Upper lobe of right lung (tissue), 1 donor: ENCODE results near the gene RUNX1. TPM values are rescaled to one million over a fixed set of nuclear protein-coding genes. Genes with fewer than 3 reads are reported as not detected.

Source experiments
- ATAC-seq: fragments of 200-7000 bp; cut with Tn5 transposase; one replicate; pipeline ENCODE4 v1.9.1; 2020; ENCODE audit warnings: mild to moderate bottlenecking, moderate library complexity
- DNase-seq: peaks from one replicate; pipeline ENCODE4 v3.0.0-alpha.2; 2020
- H3K27ac ChIP-seq: fragments of 200-600 bp; one replicate; pipeline ENCODE4 v1.8.0; 2022
- H3K27me3 ChIP-seq: fragments of 200-600 bp; one replicate; pipeline ENCODE4 v1.8.0; 2022; ENCODE audit warnings: mild to moderate bottlenecking
- H3K36me3 ChIP-seq: fragments of 200-600 bp; one replicate; pipeline ENCODE4 v1.8.0; 2022
- H3K4me1 ChIP-seq: fragments of 200-600 bp; one replicate; pipeline ENCODE4 v1.8.0; 2022
- H3K4me3 ChIP-seq: fragments of 200-600 bp; one replicate; pipeline ENCODE4 v1.8.0; 2022; ENCODE audit warnings: mild to moderate bottlenecking
- H3K9me3 ChIP-seq: fragments of 200-600 bp; one replicate; pipeline ENCODE4 v1.8.0; 2022
- CTCF ChIP-seq: fragments of 200-600 bp; IDR thresholded peaks from one replicate; pipeline ENCODE4 v1.8.0; 2022; ENCODE audit warnings: antibody characterized with exemption
- intact Hi-C: fragments of 100-400 bp; cut with DNase I; formaldehyde crosslinking; loops from one replicate; pipeline ENCODE4 v1.11.0; 2022
- total RNA-seq: library from RNA; stranded (reverse); fragmentation: NEBNext Ultra II Directional; extraction: Animal tissue kit (Norgen Biotek cat#: 25700); gene quantifications from one replicate; pipeline ENCODE4 v1.2.1, GENCODE V29; 2021
- donor health status: DM: no; HTN: yes; CAD: no; lungs with severe emphysema.

The RUNX1 gene
- total RNA-seq, 1 donor from 2014 or later: 86.9 TPM

DNA sequence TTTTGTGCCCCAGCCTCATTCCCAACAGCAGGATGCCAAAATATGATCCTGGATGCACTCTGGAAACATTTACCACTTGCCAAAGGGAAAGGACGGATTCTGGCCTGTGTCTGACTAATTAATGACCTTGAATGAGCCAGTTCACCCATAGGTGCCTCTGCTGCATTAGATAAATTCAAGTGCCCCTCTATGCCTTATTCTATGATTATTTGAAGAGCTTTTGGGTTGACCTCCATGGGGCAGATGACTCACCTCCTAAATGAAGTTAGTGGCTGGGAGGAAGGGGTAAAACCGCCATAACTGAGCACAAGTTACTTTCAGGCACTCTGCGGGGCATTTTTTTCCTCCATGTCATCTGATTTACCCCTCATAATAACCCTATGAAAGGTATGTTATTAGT lies 282.2 kb downstream of the RUNX1 start:
- Histone ChIP-seq H3K9me3 (no peaks in the 10 kb centered on the region), H3K4me3 (no peak overlapping the region), H3K27me3 (no peaks in the 10 kb centered on the region), H3K27ac (no peak overlapping the region), H3K4me1 (no peaks in the 10 kb centered on the region), H3K36me3 (no peaks in the 10 kb centered on the region)
- ATAC-seq (no peak), DNase-seq (no peak)
- intact Hi-C loops: no loop called here
- TF ChIP-seq CTCF: no peak

- Histone ChIP-seq H3K9me3 (no peaks in the 10 kb centered on the region), H3K4me3 (no peak overlapping the region), H3K36me3 (no peaks in the 10 kb centered on the region), H3K4me1 (no peaks in the 10 kb centered on the region), H3K27ac (no peak overlapping the region), H3K27me3 (no peaks in the 10 kb centered on the region)
- intact Hi-C loops: no loop called here
- TF ChIP-seq CTCF: no peak
- DNase-seq (no peak), ATAC-seq (no peak)
Measured at GRCh38 chr21:34765619-34766018, 283.5 kb downstream of the RUNX1 start.

GRCh38 chr21:34764715-34765284 lies 284.3 kb downstream of the RUNX1 start:
- ATAC-seq: no peak
- H3K4me1 ChIP-seq: no peaks in the 10 kb centered on the region
- DNase-seq: no peak
- no peak for TF ChIP-seq CTCF
- no peaks in the 10 kb centered on the region for H3K27me3 ChIP-seq
- no peaks in the 10 kb centered on the region for H3K36me3 ChIP-seq
- no peak overlapping the region for H3K27ac ChIP-seq
- intact Hi-C loops: no loop called here
- no peak overlapping the region for H3K4me3 ChIP-seq
- no peaks in the 10 kb centered on the region for H3K9me3 ChIP-seq

DNA sequence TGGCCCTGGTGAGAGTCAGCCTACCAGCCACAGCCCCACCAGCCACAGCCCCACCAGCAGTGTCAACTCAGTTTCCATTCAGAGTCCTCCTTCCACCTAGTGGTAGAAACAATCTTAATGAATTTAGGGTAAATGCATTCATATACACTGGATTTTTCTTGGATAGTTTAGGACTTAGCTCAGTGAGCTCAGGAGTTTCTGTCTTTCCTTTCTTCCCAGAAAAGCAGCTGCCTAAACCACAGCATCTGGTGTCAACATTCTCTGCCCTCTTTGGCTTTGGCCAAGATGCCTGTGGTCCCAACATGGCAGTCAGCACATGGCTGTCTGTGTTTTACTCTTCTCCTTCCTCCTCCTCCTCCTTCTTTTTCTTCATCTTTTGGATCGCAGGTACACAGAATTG lies 286.3 kb downstream of the RUNX1 start:
- Histone ChIP-seq H3K4me1 (no peaks in the 10 kb centered on the region), H3K27ac (no peak overlapping the region), H3K36me3 (no peaks in the 10 kb centered on the region), H3K27me3 (no peaks in the 10 kb centered on the region), H3K4me3 (no peak overlapping the region), H3K9me3 (no peaks in the 10 kb centered on the region)
- no peak for TF ChIP-seq CTCF
- intact Hi-C loops: no loop called here
- no peak for ATAC-seq
- DNase-seq: no peak

DNA sequence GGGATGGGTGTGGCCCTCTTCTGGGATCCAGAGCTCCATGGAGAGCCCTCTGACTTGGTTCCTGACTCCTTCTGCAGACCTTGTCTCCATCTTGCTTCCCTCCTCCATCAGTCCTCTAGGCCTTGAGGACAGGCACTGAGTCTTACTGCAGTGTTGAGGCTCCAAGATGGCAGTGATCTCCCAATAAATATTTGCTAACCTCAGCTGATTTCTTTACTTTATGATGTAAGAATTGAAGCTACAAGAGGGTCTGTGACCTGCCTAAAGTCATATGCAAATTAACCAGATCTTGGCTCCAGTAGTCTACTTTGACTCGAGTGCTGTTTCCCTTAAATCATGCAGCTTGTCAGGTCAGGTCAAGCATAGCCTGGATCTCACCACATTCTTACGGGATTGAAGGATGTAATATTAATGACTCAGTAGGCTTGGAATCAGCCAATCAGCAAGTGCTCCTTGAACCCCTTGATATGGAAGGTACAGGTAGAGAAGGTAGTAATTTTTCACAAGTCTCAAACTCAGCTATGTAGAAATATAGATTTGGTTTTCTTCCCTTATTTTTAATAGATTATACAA lies 287.3 kb downstream of the RUNX1 start:
- TF ChIP-seq CTCF: no peak
- Histone ChIP-seq H3K27me3 (no peaks in the 10 kb centered on the region), H3K27ac (no peak overlapping the region), H3K36me3 (no peaks in the 10 kb centered on the region), H3K9me3 (no peaks in the 10 kb centered on the region), H3K4me3 (no peak overlapping the region), H3K4me1 (no peaks in the 10 kb centered on the region)
- ATAC-seq: peak; percentile 61
- DNase-seq: no peak
- intact Hi-C loops: no loop called here
